ENCODE results near the gene DDX55. TPM values are rescaled to one million over a fixed set of nuclear protein-coding genes. Genes with fewer than 3 reads are reported as not detected.

Gene DDX55
- total and polyA plus RNA-seq, 2 of the 13 experiments (the other 11 are each of a cell fraction or from before 2014, with no cell fraction given): 22.2 to 37.0 TPM

DNA sequence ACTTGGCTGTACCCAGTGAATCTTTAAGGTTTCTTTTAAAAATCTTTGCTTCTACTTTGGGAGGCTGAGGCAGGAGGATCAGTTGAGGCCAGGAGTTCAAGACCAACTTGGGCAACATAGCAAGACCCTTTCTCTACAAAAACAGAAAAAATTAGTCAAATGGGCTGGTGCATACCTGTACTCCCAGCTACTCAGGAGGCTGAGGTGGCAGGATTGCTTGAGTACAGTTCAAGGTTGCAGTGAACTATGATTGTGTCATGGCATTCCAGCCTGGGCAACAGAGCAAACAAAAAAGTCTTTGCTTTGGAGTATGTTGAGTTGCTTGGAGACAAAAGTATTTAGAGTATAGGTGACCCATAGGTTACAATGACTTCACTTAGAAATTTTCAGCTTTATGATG lies 6.2 kb upstream of the DDX55 start (continued):
- TF ChIP-seq, protein P1, sequence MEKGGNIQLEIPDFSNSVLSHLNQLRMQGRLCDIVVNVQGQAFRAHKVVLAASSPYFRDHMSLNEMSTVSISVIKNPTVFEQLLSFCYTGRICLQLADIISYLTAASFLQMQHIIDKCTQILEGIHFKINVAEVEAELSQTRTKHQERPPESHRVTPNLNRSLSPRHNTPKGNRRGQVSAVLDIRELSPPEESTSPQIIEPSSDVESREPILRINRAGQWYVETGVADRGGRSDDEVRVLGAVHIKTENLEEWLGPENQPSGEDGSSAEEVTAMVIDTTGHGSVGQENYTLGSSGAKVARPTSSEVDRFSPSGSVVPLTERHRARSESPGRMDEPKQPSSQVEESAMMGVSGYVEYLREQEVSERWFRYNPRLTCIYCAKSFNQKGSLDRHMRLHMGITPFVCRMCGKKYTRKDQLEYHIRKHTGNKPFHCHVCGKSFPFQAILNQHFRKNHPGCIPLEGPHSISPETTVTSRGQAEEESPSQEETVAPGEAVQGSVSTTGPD (CRISPR knock-in tag; IDR thresholded peaks at IDR 0.05): no peak
- no peak for TF ChIP-seq ZNF619 (CRISPR knock-in tag; IDR thresholded peaks at IDR 0.05)
- TF ChIP-seq FOSL2 (CRISPR knock-in tag; IDR thresholded peaks at IDR 0.05): peak; percentile 75
- TF ChIP-seq PAX8 (CRISPR knock-in tag; IDR thresholded peaks at IDR 0.05; ENCODE audit: borderline replicate concordance): no peak
- TF ChIP-seq, protein P2, sequence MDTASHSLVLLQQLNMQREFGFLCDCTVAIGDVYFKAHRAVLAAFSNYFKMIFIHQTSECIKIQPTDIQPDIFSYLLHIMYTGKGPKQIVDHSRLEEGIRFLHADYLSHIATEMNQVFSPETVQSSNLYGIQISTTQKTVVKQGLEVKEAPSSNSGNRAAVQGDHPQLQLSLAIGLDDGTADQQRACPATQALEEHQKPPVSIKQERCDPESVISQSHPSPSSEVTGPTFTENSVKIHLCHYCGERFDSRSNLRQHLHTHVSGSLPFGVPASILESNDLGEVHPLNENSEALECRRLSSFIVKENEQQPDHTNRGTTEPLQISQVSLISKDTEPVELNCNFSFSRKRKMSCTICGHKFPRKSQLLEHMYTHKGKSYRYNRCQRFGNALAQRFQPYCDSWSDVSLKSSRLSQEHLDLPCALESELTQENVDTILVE (CRISPR knock-in tag; IDR thresholded peaks at IDR 0.05): 0 out of 2 replicates have a peak, but pooled peaks have one; percentile 27
- TF ChIP-seq, protein P3, sequence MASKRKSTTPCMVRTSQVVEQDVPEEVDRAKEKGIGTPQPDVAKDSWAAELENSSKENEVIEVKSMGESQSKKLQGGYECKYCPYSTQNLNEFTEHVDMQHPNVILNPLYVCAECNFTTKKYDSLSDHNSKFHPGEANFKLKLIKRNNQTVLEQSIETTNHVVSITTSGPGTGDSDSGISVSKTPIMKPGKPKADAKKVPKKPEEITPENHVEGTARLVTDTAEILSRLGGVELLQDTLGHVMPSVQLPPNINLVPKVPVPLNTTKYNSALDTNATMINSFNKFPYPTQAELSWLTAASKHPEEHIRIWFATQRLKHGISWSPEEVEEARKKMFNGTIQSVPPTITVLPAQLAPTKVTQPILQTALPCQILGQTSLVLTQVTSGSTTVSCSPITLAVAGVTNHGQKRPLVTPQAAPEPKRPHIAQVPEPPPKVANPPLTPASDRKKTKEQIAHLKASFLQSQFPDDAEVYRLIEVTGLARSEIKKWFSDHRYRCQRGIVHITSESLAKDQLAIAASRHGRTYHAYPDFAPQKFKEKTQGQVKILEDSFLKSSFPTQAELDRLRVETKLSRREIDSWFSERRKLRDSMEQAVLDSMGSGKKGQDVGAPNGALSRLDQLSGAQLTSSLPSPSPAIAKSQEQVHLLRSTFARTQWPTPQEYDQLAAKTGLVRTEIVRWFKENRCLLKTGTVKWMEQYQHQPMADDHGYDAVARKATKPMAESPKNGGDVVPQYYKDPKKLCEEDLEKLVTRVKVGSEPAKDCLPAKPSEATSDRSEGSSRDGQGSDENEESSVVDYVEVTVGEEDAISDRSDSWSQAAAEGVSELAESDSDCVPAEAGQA (IDR thresholded peaks at IDR 0.05; ENCODE audit: low read depth): no peak
- TF ChIP-seq, protein P3 (CRISPR knock-in tag; IDR thresholded peaks at IDR 0.05; ENCODE audit: borderline replicate concordance): no peak
- TF ChIP-seq, protein P4, sequence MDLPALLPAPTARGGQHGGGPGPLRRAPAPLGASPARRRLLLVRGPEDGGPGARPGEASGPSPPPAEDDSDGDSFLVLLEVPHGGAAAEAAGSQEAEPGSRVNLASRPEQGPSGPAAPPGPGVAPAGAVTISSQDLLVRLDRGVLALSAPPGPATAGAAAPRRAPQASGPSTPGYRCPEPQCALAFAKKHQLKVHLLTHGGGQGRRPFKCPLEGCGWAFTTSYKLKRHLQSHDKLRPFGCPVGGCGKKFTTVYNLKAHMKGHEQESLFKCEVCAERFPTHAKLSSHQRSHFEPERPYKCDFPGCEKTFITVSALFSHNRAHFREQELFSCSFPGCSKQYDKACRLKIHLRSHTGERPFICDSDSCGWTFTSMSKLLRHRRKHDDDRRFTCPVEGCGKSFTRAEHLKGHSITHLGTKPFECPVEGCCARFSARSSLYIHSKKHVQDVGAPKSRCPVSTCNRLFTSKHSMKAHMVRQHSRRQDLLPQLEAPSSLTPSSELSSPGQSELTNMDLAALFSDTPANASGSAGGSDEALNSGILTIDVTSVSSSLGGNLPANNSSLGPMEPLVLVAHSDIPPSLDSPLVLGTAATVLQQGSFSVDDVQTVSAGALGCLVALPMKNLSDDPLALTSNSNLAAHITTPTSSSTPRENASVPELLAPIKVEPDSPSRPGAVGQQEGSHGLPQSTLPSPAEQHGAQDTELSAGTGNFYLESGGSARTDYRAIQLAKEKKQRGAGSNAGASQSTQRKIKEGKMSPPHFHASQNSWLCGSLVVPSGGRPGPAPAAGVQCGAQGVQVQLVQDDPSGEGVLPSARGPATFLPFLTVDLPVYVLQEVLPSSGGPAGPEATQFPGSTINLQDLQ (CRISPR knock-in tag; IDR thresholded peaks at IDR 0.05): no peak
- TF ChIP-seq, protein P5, sequence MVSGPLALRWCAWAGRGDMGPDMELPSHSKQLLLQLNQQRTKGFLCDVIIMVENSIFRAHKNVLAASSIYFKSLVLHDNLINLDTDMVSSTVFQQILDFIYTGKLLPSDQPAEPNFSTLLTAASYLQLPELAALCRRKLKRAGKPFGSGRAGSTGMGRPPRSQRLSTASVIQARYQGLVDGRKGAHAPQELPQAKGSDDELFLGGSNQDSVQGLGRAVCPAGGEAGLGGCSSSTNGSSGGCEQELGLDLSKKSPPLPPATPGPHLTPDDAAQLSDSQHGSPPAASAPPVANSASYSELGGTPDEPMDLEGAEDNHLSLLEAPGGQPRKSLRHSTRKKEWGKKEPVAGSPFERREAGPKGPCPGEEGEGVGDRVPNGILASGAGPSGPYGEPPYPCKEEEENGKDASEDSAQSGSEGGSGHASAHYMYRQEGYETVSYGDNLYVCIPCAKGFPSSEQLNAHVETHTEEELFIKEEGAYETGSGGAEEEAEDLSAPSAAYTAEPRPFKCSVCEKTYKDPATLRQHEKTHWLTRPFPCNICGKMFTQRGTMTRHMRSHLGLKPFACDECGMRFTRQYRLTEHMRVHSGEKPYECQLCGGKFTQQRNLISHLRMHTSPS (CRISPR knock-in tag; IDR thresholded peaks at IDR 0.05; ENCODE audit: low read depth): peak; percentile 71; the same call in 1 of the 2 replicates
- no peak for TF ChIP-seq EHMT2 (IDR thresholded peaks at IDR 0.05; ENCODE audit: borderline replicate concordance, low read depth, low read length)
- TF ChIP-seq, protein P6, sequence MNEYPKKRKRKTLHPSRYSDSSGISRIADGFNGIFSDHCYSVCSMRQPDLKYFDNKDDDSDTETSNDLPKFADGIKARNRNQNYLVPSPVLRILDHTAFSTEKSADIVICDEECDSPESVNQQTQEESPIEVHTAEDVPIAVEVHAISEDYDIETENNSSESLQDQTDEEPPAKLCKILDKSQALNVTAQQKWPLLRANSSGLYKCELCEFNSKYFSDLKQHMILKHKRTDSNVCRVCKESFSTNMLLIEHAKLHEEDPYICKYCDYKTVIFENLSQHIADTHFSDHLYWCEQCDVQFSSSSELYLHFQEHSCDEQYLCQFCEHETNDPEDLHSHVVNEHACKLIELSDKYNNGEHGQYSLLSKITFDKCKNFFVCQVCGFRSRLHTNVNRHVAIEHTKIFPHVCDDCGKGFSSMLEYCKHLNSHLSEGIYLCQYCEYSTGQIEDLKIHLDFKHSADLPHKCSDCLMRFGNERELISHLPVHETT (CRISPR knock-in tag; conservative IDR thresholded peaks at IDR 0.05): no peak

Measured in HepG2 (cell line).